Activated T-cell treated with anti-CD3 and anti-CD28 coated beads, Interleukin-2, amount 50 U/mL, for 24 hours (primary cell): ENCODE measurements around the gene MYBPC1.
"Not testable (repeated sequence)": the region's sequence is repeated elsewhere in the genome, so short reads cannot be mapped to it uniquely, and the experiment has no call there.

Experiments used
- DNase-seq: peaks from one replicate; pipeline ENCODE4 v3.0.0-alpha.2; 2020
- H3K27ac Mint-ChIP-seq: 2 replicates; pipeline ENCODE4 v1.8.0; 2020; ENCODE audit warnings: mild to moderate bottlenecking, mixed read lengths
- H3K27me3 Mint-ChIP-seq: 2 replicates; pipeline ENCODE4 v1.8.0; 2020; ENCODE audit warnings: mixed read lengths
- H3K36me3 Mint-ChIP-seq: 2 replicates; pipeline ENCODE4 v1.8.0; 2020; ENCODE audit warnings: low read depth, mixed read lengths
- H3K4me1 Mint-ChIP-seq: 2 replicates; pipeline ENCODE4 v1.8.0; 2020; ENCODE audit warnings: low read depth, mixed read lengths
- H3K4me3 Mint-ChIP-seq: 2 replicates; pipeline ENCODE4 v1.8.0; 2020; ENCODE audit warnings: mild to moderate bottlenecking, moderate library complexity, mixed read lengths
- H3K9me3 Mint-ChIP-seq: 2 replicates; pipeline ENCODE4 v1.8.0; 2020; ENCODE audit warnings: mixed read lengths

MYBPC1 gene

GRCh38 chr12:101681627-101682026 lies 86.9 kb downstream of the MYBPC1 start:
- not testable (repeated sequence) for DNase-seq, H3K9me3 Mint-ChIP-seq, H3K4me1 Mint-ChIP-seq, H3K36me3 Mint-ChIP-seq, H3K4me3 Mint-ChIP-seq, H3K27me3 Mint-ChIP-seq, H3K27ac Mint-ChIP-seq

DNA sequence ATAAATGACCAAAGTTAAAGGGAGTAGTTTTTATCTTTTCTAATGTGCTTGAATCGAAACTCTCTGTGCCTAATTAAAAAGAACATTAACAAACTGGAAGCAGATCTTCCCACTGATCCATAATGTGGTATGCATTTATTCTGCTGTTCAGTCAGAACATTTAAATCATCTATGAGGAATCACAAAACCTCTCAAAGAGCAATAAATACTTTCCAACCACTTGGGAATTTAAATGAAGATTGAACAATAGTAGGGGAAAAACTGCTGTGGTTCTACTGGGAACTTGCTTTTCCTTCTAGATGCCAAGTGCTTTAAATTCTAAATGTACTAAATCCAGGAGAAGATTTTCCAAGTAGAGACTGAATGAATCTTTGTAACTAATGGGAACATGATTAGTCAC lies 90.3 kb downstream of the MYBPC1 start:
- Mint-ChIP-seq H3K4me1 (no peaks in the 10 kb centered on the region), H3K9me3 (no peaks in the 10 kb centered on the region), H3K27me3 (peaks cover 3% of the 10 kb centered on the region), H3K36me3 (no peaks in the 10 kb centered on the region), H3K27ac (no peak overlapping the region), H3K4me3 (no peak overlapping the region)
- no peak for DNase-seq

DNA sequence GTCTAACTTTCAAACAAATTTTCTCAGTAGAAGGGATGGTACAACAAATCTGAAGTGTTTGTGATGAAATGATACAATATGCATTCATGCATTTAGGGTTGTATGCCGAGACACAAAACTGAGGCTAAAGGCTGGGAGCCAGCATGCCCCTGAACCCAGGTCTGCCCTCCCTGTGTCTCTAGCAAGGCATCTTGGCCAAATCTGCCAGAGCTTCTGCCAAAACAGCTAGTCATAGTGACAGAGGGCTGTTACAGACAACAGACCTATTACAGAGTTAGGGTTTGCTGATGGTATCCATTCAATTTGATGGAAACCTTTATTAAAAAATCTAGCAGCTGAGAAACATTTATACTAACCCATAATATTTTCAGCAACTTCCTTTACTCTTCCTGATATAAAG lies 91.4 kb downstream of the MYBPC1 start:
- H3K27ac Mint-ChIP-seq = no peak overlapping the region
- no peaks in the 10 kb centered on the region for H3K9me3 Mint-ChIP-seq
- peaks cover 3% of the 10 kb centered on the region for H3K27me3 Mint-ChIP-seq
- H3K36me3 Mint-ChIP-seq = no peaks in the 10 kb centered on the region
- DNase-seq = no peak
- H3K4me3 Mint-ChIP-seq = no peak overlapping the region
- H3K4me1 Mint-ChIP-seq = no peaks in the 10 kb centered on the region

GRCh38 chr12:101690544-101691098 lies 95.8 kb downstream of the MYBPC1 start:
- no peaks in the 10 kb centered on the region for H3K9me3 Mint-ChIP-seq
- no peak overlapping the region for H3K4me3 Mint-ChIP-seq
- no peaks in the 10 kb centered on the region for H3K27me3 Mint-ChIP-seq
- H3K36me3 Mint-ChIP-seq = no peaks in the 10 kb centered on the region
- no peak for DNase-seq
- H3K4me1 Mint-ChIP-seq = peaks cover 4% of the 10 kb centered on the region
- no peak overlapping the region for H3K27ac Mint-ChIP-seq

- Mint-ChIP-seq H3K4me3 (no peak overlapping the region), H3K27ac (no peak overlapping the region), H3K9me3 (no peaks in the 10 kb centered on the region), H3K27me3 (peaks cover 3% of the 10 kb centered on the region), H3K4me1 (peaks cover 13% of the 10 kb centered on the region), H3K36me3 (no peaks in the 10 kb centered on the region)
- DNase-seq = no peak
Observed at GRCh38 chr12:101691503-101692096, 96.8 kb downstream of the MYBPC1 start.

GRCh38 chr12:101694297-101694848 lies 99.6 kb downstream of the MYBPC1 start:
- no peak for DNase-seq
- Mint-ChIP-seq H3K9me3 (no peaks in the 10 kb centered on the region), H3K36me3 (peaks cover 9% of the 10 kb centered on the region), H3K27ac (no peak overlapping the region), H3K27me3 (peaks cover 3% of the 10 kb centered on the region), H3K4me3 (no peak overlapping the region), H3K4me1 (peaks cover 27% of the 10 kb centered on the region)

- H3K27ac Mint-ChIP-seq = no peak overlapping the region
- peaks cover 3% of the 10 kb centered on the region for H3K27me3 Mint-ChIP-seq
- H3K36me3 Mint-ChIP-seq = peaks cover 9% of the 10 kb centered on the region
- H3K4me3 Mint-ChIP-seq = no peak overlapping the region
- H3K9me3 Mint-ChIP-seq = no peaks in the 10 kb centered on the region
- peaks cover 32% of the 10 kb centered on the region for H3K4me1 Mint-ChIP-seq
- no peak for DNase-seq
Observed at GRCh38 chr12:101694986-101695385, 100.2 kb downstream of the MYBPC1 start.

GRCh38 chr12:101695706-101696105 lies 100.9 kb downstream of the MYBPC1 start:
- peaks cover 39% of the 10 kb centered on the region for H3K4me1 Mint-ChIP-seq
- DNase-seq = no peak
- peaks cover 9% of the 10 kb centered on the region for H3K36me3 Mint-ChIP-seq
- H3K4me3 Mint-ChIP-seq = no peak overlapping the region
- no peaks in the 10 kb centered on the region for H3K9me3 Mint-ChIP-seq
- H3K27me3 Mint-ChIP-seq = peaks cover 3% of the 10 kb centered on the region
- H3K27ac Mint-ChIP-seq = no peak overlapping the region

DNA sequence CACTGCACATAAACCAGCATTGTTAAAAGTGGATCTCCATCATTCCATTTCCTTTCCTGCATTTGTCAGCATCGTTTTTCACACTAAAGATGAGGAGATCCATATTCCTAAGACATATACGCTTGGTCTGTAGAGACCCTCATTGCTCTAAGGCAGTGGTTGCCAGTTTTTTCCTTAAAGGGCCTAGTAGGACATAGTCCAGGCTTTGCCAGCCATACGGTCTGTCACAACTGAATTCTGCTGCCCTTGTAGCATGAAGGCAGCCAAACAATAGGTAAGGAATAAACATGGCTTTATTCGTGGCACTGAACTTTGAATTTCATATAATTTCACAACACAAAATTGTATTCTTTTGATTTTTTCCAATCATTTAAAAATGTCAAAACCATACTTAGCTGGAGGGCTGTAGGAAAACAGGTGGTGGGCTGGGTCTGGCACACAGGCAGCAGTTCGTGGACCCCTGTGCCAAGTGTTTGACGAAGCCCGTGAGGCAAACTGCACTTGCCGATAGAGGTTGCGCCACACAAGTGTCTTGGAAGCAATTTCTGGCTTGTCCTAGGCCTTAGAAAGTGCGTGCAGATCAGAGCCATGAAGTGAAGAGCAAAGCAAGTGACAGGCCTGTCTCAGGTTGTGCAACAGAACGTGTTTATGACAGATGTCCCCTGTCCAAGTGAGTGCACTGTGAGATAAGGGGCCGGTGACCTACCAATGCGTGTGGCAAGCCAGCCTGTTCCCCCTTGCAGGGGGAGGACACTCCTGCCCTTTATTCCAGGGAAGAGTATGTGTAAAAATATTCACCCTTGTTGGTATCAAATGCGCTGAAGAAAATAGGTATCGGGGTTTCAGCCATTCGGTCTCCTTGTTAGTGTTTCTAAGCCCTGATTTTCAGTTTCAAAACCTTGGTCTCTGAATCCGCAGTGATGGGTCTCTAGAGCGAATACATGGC lies 101.8 kb downstream of the MYBPC1 start:
- Mint-ChIP-seq H3K27ac (peak overlapping the region; percentile 87), H3K36me3 (peaks cover 9% of the 10 kb centered on the region), H3K9me3 (no peaks in the 10 kb centered on the region), H3K27me3 (peaks cover 3% of the 10 kb centered on the region), H3K4me3 (peak overlapping the region; percentile 86), H3K4me1 (peaks cover 45% of the 10 kb centered on the region)
- peak; percentile 41 for DNase-seq

DNA sequence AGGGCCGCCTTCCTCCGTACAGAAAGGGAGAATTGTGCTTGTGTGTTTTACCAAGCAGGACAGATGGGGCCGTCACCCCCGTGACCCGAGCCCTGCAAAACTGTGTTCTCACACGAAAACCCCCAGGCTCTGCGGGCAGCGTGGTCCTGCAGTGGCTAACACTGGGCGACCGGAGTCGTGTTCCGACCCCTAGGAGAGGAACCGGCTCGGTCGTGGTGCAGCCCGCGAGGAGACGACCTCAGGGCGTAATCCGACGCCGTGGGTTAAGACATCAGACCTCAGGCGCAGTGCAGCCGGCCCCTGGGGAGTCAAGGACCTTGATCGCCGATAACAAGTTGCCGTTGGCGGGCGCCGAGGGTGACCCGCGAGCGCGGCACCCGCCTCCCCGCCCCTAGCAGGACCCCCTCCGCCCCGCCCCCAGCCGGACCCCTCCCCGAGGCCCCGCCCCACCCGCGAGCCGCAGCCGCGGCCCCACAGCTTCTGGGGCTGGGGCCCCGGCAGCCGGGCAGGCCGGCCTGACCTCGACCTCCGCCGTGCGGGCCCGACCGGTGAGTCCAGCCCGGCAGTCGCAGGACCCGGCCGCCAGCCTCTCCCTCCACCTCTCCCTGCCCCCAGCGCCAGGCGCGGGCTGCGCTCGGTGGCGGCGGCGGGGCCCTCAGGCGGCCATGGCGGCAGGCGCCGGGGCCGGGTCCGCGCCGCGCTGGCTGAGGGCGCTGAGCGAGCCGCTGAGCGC lies 102.6 kb downstream of the MYBPC1 start, which contains the start of gene CHPT1:
TSS of gene CHPT1 (plus strand) at position 444 of the 733 bp plus-strand sequence. CDS start at position 666, 222 bp downstream.
- Mint-ChIP-seq H3K4me1 (peaks cover 45% of the 10 kb centered on the region), H3K9me3 (no peaks in the 10 kb centered on the region), H3K36me3 (peaks cover 9% of the 10 kb centered on the region), H3K27me3 (peaks cover 3% of the 10 kb centered on the region), H3K4me3 (peak within 1 kb of the TSS; percentile 86), H3K27ac (peak within 1 kb of the TSS; percentile 87)
- peak; percentile 79 for DNase-seq

DNA sequence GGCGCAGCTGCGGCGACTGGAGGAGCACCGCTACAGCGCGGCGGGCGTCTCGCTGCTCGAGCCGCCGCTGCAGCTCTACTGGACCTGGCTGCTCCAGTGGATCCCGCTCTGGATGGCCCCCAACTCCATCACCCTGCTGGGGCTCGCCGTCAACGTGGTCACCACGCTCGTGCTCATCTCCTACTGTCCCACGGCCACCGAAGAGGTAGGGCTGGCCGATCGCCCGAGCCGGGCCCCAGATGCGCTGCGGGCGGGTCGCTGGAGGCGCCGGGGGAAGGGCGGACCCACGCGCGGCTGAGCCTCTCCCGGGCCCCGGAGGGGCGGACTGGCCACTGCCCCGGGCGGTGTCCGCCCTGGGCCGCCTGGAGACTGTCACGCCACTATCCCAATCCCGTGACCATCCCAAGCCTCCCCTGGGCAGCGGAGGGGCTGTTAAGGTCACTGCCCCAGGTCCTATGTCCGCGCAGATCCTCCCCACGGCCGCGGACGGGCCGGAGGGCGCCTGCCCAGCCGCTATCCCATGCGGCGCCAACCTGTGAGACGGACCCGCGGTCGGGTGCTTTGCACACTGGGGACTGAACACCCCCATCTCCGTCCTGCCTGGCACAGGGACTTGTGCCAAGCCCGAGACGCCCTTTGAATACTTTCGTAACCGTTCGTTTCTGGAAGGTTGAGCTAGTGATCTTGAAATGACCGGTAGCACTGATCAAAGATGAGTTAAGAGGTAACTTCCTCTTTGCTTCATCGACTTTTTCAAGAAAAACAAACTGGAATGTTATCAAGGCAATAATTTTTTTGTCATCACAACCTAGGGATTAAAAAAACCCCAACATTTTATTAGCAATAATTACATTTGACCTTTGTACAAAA lies 103.4 kb downstream of the MYBPC1 start:
- Mint-ChIP-seq H3K4me3 (peak overlapping the region; percentile 85), H3K36me3 (peaks cover 9% of the 10 kb centered on the region), H3K27me3 (peaks cover 3% of the 10 kb centered on the region), H3K4me1 (peaks cover 45% of the 10 kb centered on the region), H3K27ac (peak overlapping the region; percentile 85), H3K9me3 (no peaks in the 10 kb centered on the region)
- no peak for DNase-seq

DNA sequence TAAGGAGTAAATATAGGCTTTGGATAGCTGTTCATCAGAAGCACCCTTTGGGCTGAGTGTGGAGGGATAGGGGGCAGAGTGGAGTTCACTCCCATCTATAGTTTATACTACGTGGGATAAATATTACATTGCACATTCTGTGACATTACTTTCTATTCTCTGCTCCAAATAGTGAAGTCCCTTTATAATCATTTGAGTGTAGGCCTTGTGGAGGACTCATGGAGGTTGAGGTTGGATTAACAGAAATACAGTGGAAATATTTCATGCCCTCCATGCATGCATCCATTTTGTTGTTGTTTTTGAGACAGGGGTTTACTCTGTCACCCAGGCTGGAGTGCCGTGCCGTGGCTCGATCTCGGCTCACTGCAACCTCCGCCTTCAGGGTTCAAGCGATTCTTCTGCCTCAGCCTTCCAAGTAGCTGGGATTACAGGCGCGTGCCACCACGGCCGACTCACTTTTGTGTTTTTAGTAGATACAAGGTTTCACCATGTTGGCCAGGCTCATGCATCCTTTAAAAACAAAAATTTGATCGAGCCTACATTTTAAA lies 104.1 kb downstream of the MYBPC1 start:
- no peak for DNase-seq
- H3K36me3 Mint-ChIP-seq = peaks cover 9% of the 10 kb centered on the region
- no peaks in the 10 kb centered on the region for H3K9me3 Mint-ChIP-seq
- peak overlapping the region; percentile 85 for H3K4me3 Mint-ChIP-seq
- H3K27ac Mint-ChIP-seq = peak overlapping the region; percentile 85
- H3K4me1 Mint-ChIP-seq = peaks cover 45% of the 10 kb centered on the region
- H3K27me3 Mint-ChIP-seq = peaks cover 3% of the 10 kb centered on the region

- H3K4me1 Mint-ChIP-seq = peaks cover 44% of the 10 kb centered on the region
- H3K9me3 Mint-ChIP-seq = no peaks in the 10 kb centered on the region
- peaks cover 9% of the 10 kb centered on the region for H3K36me3 Mint-ChIP-seq
- H3K4me3 Mint-ChIP-seq = no peak overlapping the region
- DNase-seq = no peak
- H3K27ac Mint-ChIP-seq = no peak overlapping the region
- peaks cover 3% of the 10 kb centered on the region for H3K27me3 Mint-ChIP-seq
Observed at GRCh38 chr12:101700299-101700820, 105.6 kb downstream of the MYBPC1 start.
